Suprapubic skin (tissue), 4 donors: Measurements from ENCODE around the gene SLC8B1. TPM values are rescaled to one million over a fixed set of nuclear protein-coding genes. Genes with fewer than 3 reads are reported as not detected.

Experiments
- DNase-seq, 2 donors: peaks; one replicate each; pipeline ENCODE4 v3.0.0-alpha.2; 2019; ENCODE audit warnings: low spot score in 2 of 2
- H3K27ac ChIP-seq: fragments of 200-600 bp; sonication (generic); one replicate; pipeline ENCODE4 v1.5.1; 2019
- H3K27me3 ChIP-seq: fragments of 200-600 bp; sonication (generic); one replicate; pipeline ENCODE4 v1.5.1; 2019
- H3K36me3 ChIP-seq: fragments of 200-600 bp; sonication (generic); one replicate; pipeline ENCODE4 v1.5.1; 2019
- H3K4me1 ChIP-seq: fragments of 200-600 bp; sonication (generic); one replicate; pipeline ENCODE4 v1.5.1; 2019
- H3K4me3 ChIP-seq: fragments of 200-600 bp; sonication (generic); one replicate; pipeline ENCODE4 v1.5.1; 2019; ENCODE audit warnings: mild to moderate bottlenecking
- H3K9me3 ChIP-seq: fragments of 200-600 bp; sonication (generic); one replicate; pipeline ENCODE4 v1.5.1; 2019
- CTCF ChIP-seq, 2 donors: fragments of 200-600 bp in 1 of 2; fragments of 450-650 bp in 1 of 2; sonication (generic) in 1 of 2; IDR thresholded peaks; one replicate each; pipeline ENCODE4 v1.5.1; 2016 to 2019; ENCODE audit warnings: antibody characterized with exemption in 2 of 2, mild to moderate bottlenecking in 1 of 2, moderate library complexity in 1 of 2
- EP300 ChIP-seq: sonication (generic); formaldehyde crosslinking; IDR thresholded peaks from one replicate; pipeline ENCODE4 v1.6.1; 2017; ENCODE audit warnings: antibody characterized with exemption
- POLR2A ChIP-seq, 2 donors: fragments of 450-650 bp; IDR thresholded peaks; one replicate each; pipeline ENCODE4 v1.6.1; 2017; ENCODE audit warnings: antibody characterized with exemption in 2 of 2, mild to moderate bottlenecking in 2 of 2, moderate library complexity in 2 of 2
- POLR2AphosphoS5 ChIP-seq, 3 donors: sonication (generic); formaldehyde crosslinking; IDR thresholded peaks; one replicate each; pipeline ENCODE4 v1.6.1; 2017; ENCODE audit warnings: antibody characterized with exemption in 3 of 3
- WGBS: methylation state at CpG from one replicate; pipeline ENCODE4 v1.1.5; 2018; 5-methylcytosine and 5-hydroxymethylcytosine counted together
- total RNA-seq, 4 donors: library from RNA; depleted of rRNA; stranded (reverse); fragments of >200 nt; gene quantifications; one replicate each; pipeline ENCODE4 v1.1.0, GENCODE V29; 2016

SLC8B1 gene
- total RNA-seq, 4 donors from 2014 or later = 29.1 to 70.2 (median 34.9) TPM

DNA sequence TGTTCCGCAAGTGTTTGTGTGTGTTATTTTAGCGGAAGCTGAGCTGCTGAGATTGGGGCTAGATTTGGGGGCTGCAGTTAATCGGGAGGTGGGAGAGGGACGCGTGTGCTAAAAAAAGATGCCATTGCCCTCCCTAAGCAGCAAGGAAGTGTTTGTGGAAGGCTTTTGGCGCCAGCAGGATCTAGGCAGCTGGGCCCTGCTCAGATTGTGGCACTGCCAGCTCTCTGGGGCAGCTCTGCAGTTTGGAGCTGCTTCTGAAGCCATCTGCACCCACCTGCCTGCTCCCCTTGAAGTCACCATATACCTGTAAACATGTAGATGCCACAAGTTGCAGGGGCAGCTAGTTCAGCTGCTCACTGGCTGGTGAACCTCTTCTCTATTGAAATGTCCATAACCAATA is 84.9 kb downstream of the SLC8B1 start:
- DNase-seq = no peak
- no peak overlapping the region for H3K4me3 ChIP-seq
- 94% methylated on average over 6 of the region's 6 CpGs for WGBS

GRCh38 chr12:113249546-113249945 is 85.4 kb downstream of the SLC8B1 start:
- no peak for TF ChIP-seq POLR2A (IDR thresholded peaks at IDR 0.05)
- no peak for TF ChIP-seq POLR2AphosphoS5 (IDR thresholded peaks at IDR 0.05)
- H3K4me3 ChIP-seq = no peak overlapping the region
- 98% methylated on average over 12 of the region's 12 CpGs for WGBS
- H3K36me3 ChIP-seq = peaks cover 22% of the 10 kb centered on the region
- peaks cover 6% of the 10 kb centered on the region for H3K9me3 ChIP-seq
- H3K27ac ChIP-seq = no peak overlapping the region
- peaks cover 34% of the 10 kb centered on the region for H3K4me1 ChIP-seq
- no peak for DNase-seq
- H3K27me3 ChIP-seq = no peaks in the 10 kb centered on the region

More for the DNA sequence above, 84.9 kb downstream of the SLC8B1 start:
- H3K27me3 ChIP-seq = no peaks in the 10 kb centered on the region
- peaks cover 29% of the 10 kb centered on the region for H3K4me1 ChIP-seq
- no peak for TF ChIP-seq POLR2AphosphoS5 (IDR thresholded peaks at IDR 0.05)
- no peak for TF ChIP-seq CTCF (IDR thresholded peaks at IDR 0.05)
- no peak overlapping the region for H3K27ac ChIP-seq
- H3K36me3 ChIP-seq = peaks cover 22% of the 10 kb centered on the region
- peaks cover 6% of the 10 kb centered on the region for H3K9me3 ChIP-seq

- DNase-seq = no peak
- no peaks in the 10 kb centered on the region for H3K27me3 ChIP-seq
- H3K4me1 ChIP-seq = peaks cover 40% of the 10 kb centered on the region
- H3K27ac ChIP-seq = no peak overlapping the region
- H3K36me3 ChIP-seq = peaks cover 22% of the 10 kb centered on the region
- TF ChIP-seq EP300 (no peak), POLR2AphosphoS5 (IDR thresholded peaks at IDR 0.05) (no peak), POLR2A (IDR thresholded peaks at IDR 0.05) (no peak), CTCF (IDR thresholded peaks at IDR 0.05) (no peak)
- 91% methylated on average over 9 of the region's 11 CpGs for WGBS
- H3K9me3 ChIP-seq = peaks cover 6% of the 10 kb centered on the region
- no peak overlapping the region for H3K4me3 ChIP-seq
Measured at GRCh38 chr12:113248842-113249435, 86.0 kb downstream of the SLC8B1 start.

Other genes with a start within 250 kb of the SLC8B1 start
- gene RASAL1, start 199.3 kb downstream of the SLC8B1 start, total RNA-seq = 10 to 100 TPM; 19.8 to 39.0 (median 32.5) TPM
- gene CFAP73, start 185.4 kb downstream of the SLC8B1 start, total RNA-seq = 1 to 10 TPM; 1.0 to 2.6 (median 2.0) TPM
- 10 to 100 TPM; 53.9 to 71.8 (median 63.9) TPM for gene DDX54, start 149.6 kb downstream of the SLC8B1 start, total RNA-seq
- 10 to 100 TPM; 14.7 to 21.7 (median 16.9) TPM for gene RITA1, start 149.4 kb downstream of the SLC8B1 start, total RNA-seq
- 10 to 100 TPM; 15.5 to 74.1 (median 35.6) TPM for gene TPCN1, start 113.6 kb downstream of the SLC8B1 start, total RNA-seq
- gene PLBD2, start 23.5 kb upstream of the SLC8B1 start, total RNA-seq = 10 to 100 TPM; 22.2 to 29.2 (median 27.3) TPM
- gene SDS, start 68.8 kb upstream of the SLC8B1 start, total RNA-seq = 1 to 10 TPM in 1 of 4 donors, not detected in 3; 2.7 TPM
- 1 to 10 TPM in 2 of 4 donors, under 1 TPM in 1, not detected in 1; 0.56 to 2.2 (median 1.2) TPM for gene SDSL, start 87.3 kb upstream of the SLC8B1 start, total RNA-seq
- not detected for gene LHX5, start 136.8 kb upstream of the SLC8B1 start, total RNA-seq